CD4-positive, alpha-beta T cell (primary cell): ENCODE measurements around the gene DDRGK1. TPM values are rescaled to one million over a fixed set of nuclear protein-coding genes. Genes with fewer than 3 reads are reported as not detected.

Experiments
- ATAC-seq: fragments of 200-7000 bp; cut with Tn5 transposase; one replicate; pipeline ENCODE4 v1.10.0; 2022; ENCODE audit warnings: mild to moderate bottlenecking; ENCODE audit not compliant: poor library complexity
- CTCF ChIA-PET: fragments of 350-600 bp; sonication (Branson Sonifier 250); formaldehyde crosslinking; loops from one replicate; lab custom pipeline; 2021; ENCODE audit warnings: antibody characterized with exemption, inconsistent platforms; lab: Charles Lee
- POLR2A ChIA-PET: fragments of 350-600 bp; sonication (Branson Sonifier 250); formaldehyde crosslinking; loops from one replicate; lab custom pipeline; 2021; ENCODE audit warnings: antibody characterized with exemption, inconsistent platforms; lab: Charles Lee
- DNase-seq, 14 experiments: peaks; one replicate each; pipeline ENCODE4 v3.0.0-alpha.2; 2013 to 2020; ENCODE audit warnings: mixed read lengths in 2 of 14
- H3K27ac ChIP-seq, 2 donors: one replicate each; pipeline versions ENCODE4 v1.5.1 to v1.7.0; 2013; ENCODE audit warnings: low read length in 2 of 2, low read depth in 1 of 2, mild to moderate bottlenecking in 1 of 2
- H3K27me3 ChIP-seq, 2 experiments: 1 replicate in 1 of 2; 2 replicates in 1 of 2; pipeline versions ENCODE4 v1.6.1 to v1.7.0; 2013; ENCODE audit warnings: low read length in 2 of 2, control low read depth in 1 of 2, mild to moderate bottlenecking in 1 of 2, moderate library complexity in 1 of 2; ENCODE audit not compliant: insufficient read depth in 2 of 2, control insufficient read depth in 1 of 2
- H3K36me3 ChIP-seq: one replicate; pipeline ENCODE4 v1.6.1; 2013; ENCODE audit warnings: low read length, control low read depth; ENCODE audit not compliant: insufficient read depth
- H3K4me1 ChIP-seq: one replicate; pipeline ENCODE4 v1.6.1; 2013; ENCODE audit warnings: low read length, control low read depth; ENCODE audit not compliant: insufficient read depth
- H3K4me3 ChIP-seq: one replicate; pipeline ENCODE4 v1.5.1; 2013; ENCODE audit warnings: mild to moderate bottlenecking, low read length, moderate library complexity
- H3K9me3 ChIP-seq, 2 experiments: 1 replicate in 1 of 2; 2 replicates in 1 of 2; pipeline versions ENCODE4 v1.6.1 to v1.7.0; 2013; ENCODE audit warnings: low read length in 2 of 2, mild to moderate bottlenecking in 2 of 2, control low read depth in 1 of 2, moderate library complexity in 1 of 2; ENCODE audit not compliant: control insufficient read depth in 1 of 2, insufficient read depth in 1 of 2
- H3K27ac Mint-ChIP-seq: one replicate; pipeline ENCODE4 v1.8.0; 2020; ENCODE audit warnings: mixed read lengths
- H3K27me3 Mint-ChIP-seq: one replicate; pipeline ENCODE4 v1.8.0; 2021; ENCODE audit warnings: mixed read lengths
- H3K36me3 Mint-ChIP-seq: one replicate; pipeline ENCODE4 v1.8.0; 2021; ENCODE audit warnings: low read depth, mixed read lengths
- H3K4me1 Mint-ChIP-seq: one replicate; pipeline ENCODE4 v1.8.0; 2021; ENCODE audit warnings: low read depth, mixed read lengths
- H3K4me3 Mint-ChIP-seq: one replicate; pipeline ENCODE4 v1.8.0; 2020; ENCODE audit warnings: mild to moderate bottlenecking, mixed read lengths
- H3K9me3 Mint-ChIP-seq: one replicate; pipeline ENCODE4 v1.8.0; 2020; ENCODE audit warnings: mixed read lengths
- intact Hi-C, 2 experiments: fragments of 100-400 bp; cut with DNase I in 1 of 2; cut with micrococcal nuclease in 1 of 2; formaldehyde crosslinking; loops; one replicate each; pipeline versions ENCODE4 v1.15.1 to v1.9.0; 2023 to 2025; cut with DNase I, micrococcal nuclease
- total RNA-seq, 174 experiments: library from RNA in 2 of 174; stranded (reverse) in 2 of 174; gene quantifications; one replicate each; pipeline ENCODE4 v1.2.3 and lab custom pipeline; 2021 to 2026
- TF ChIP-seq, protein P1 (sequence below): fragments of 200-600 bp; IDR thresholded peaks from one replicate; pipeline ENCODE4 v1.8.0; 2022; ENCODE audit warnings: antibody characterized with exemption, mild to moderate bottlenecking

Gene DDRGK1
- total RNA-seq, 2 experiments from 2014 or later, result 40.7 to 43.4 TPM

DNA sequence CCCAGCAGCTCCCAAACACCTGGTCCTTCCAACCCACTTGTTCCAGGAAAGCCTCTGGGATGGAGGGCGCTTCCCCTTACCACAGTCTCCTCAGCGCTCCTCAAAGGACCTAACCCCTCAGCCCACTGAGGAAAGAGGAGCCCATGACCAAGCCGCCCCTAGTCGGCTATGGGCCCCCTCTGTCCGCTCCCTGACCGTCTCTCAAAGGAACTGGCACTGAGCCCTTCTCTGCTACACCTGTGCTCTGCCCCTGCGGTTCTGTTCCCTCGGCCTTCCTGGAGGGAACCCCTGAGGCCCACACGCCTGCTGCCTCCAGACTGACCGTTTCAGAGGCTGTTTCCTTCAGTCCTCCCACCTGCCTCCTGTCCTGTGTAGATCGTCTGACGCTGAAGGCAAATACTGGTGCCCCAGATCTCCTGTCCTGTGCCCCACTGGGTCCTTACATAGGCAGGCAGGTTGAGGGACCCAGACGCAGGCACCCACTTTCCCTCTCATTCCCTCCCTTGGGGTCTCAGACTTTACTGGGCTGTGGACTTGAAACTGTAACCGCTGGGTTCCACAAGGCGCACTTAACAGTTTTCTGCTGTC lies 36.4 kb upstream of the DDRGK1 start:
- H3K27ac Mint-ChIP-seq, result no peak overlapping the region
- ATAC-seq (no peak), DNase-seq (no peak)
- ChIA-PET CTCF (no interaction called here), POLR2A (interaction anchor here (2.5 to 2.6 kb wide), 2 partner anchors 8 to 18 kb away, joined by 8 to 13 read pairs; no protein-coding TSS in a partner anchor)
- TF ChIP-seq, protein P1, sequence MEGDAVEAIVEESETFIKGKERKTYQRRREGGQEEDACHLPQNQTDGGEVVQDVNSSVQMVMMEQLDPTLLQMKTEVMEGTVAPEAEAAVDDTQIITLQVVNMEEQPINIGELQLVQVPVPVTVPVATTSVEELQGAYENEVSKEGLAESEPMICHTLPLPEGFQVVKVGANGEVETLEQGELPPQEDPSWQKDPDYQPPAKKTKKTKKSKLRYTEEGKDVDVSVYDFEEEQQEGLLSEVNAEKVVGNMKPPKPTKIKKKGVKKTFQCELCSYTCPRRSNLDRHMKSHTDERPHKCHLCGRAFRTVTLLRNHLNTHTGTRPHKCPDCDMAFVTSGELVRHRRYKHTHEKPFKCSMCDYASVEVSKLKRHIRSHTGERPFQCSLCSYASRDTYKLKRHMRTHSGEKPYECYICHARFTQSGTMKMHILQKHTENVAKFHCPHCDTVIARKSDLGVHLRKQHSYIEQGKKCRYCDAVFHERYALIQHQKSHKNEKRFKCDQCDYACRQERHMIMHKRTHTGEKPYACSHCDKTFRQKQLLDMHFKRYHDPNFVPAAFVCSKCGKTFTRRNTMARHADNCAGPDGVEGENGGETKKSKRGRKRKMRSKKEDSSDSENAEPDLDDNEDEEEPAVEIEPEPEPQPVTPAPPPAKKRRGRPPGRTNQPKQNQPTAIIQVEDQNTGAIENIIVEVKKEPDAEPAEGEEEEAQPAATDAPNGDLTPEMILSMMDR, result no peak
- H3K4me3 Mint-ChIP-seq, result peak overlapping the region; percentile 85
- H3K9me3 Mint-ChIP-seq, result no peaks in the 10 kb centered on the region
- Histone ChIP-seq H3K4me3 (no peak overlapping the region), H3K9me3 (peaks cover 0 to 24% of the 10 kb centered on the region in 2 experiments), H3K4me1 (peaks cover 24% of the 10 kb centered on the region), H3K27ac (no peak overlapping the region), H3K27me3 (peaks cover 38 to 48% of the 10 kb centered on the region in 2 experiments), H3K36me3 (no peaks in the 10 kb centered on the region)
- H3K4me1 Mint-ChIP-seq, result peaks cover 6% of the 10 kb centered on the region
- no peaks in the 10 kb centered on the region for H3K36me3 Mint-ChIP-seq
- intact Hi-C loops, result no loop called here
- H3K27me3 Mint-ChIP-seq, result peaks cover 68% of the 10 kb centered on the region

DNA sequence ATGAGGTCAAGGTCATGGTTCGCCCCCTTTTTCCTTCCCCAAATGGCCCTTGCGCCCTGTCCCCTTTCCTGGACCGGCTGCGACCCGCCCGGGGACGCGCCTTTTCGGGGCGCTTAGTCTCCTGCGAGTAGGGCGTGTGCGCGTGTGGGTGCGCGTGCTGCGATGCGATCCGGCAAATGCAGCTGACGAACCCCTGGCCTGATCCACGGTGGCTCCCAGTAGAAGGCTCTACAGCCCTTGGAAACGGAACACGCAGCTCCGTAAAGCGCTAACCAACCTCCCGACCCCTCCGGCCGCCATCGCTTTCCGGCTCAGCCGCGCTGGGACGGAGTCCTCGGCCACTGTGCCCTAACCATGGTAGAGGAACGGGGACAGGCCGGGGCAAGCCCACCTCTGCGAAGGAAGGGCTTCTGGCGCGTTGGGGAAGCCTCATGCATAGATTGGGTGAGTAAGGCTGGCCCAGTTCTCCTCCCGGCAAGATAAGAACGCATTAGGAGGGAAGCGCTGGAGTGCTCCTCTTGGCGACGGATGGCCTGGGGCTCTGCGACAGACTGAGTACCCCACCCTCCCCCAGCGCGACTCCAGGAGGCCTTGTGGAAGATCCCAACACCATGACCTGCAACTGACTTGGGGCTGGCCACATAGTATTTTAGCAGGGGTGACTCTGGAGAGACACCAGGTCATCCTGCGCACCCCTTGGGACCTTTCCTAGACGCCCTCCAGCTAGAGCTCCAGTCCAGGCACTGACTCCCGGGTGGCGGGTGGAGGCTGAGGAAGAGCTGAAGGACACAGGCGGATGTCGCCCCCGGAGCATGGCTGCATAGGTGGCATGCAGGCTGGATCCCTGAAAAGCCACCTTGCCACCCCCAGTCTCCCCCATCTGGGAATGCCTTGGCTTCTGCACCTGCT lies 35.6 kb upstream of the DDRGK1 start:
- Mint-ChIP-seq H3K27me3 (peaks cover 73% of the 10 kb centered on the region), H3K36me3 (no peaks in the 10 kb centered on the region)

More for the DNA sequence above, 35.6 kb upstream of the DDRGK1 start:
- H3K9me3 ChIP-seq, result peaks cover 0 to 24% of the 10 kb centered on the region in 2 experiments
- ATAC-seq (peak; percentile 27), DNase-seq (peak in 2 of 14 experiments; percentile 14 to 30)
- peaks cover 45 to 53% of the 10 kb centered on the region in 2 experiments for H3K27me3 ChIP-seq
- TF ChIP-seq, protein P1, result no peak
- ChIA-PET CTCF (no interaction called here), POLR2A (interaction anchor here (1.1 to 2.6 kb wide), 4 partner anchors 8 to 82 kb away, joined by 3 to 13 read pairs (median 6); no protein-coding TSS in a partner anchor)
- H3K4me3 ChIP-seq, result peak overlapping the region; percentile 64
- H3K36me3 ChIP-seq, result no peaks in the 10 kb centered on the region
- no peak overlapping the region for H3K27ac ChIP-seq
- Mint-ChIP-seq H3K27ac (no peak overlapping the region), H3K9me3 (no peaks in the 10 kb centered on the region), H3K4me3 (peak overlapping the region; percentile 93), H3K4me1 (peaks cover 6% of the 10 kb centered on the region)
- intact Hi-C loops, result loop anchor here in 1 of 2 experiments (2.0 kb wide), 1 partner anchor 65 kb away; no protein-coding TSS in a partner anchor
- H3K4me1 ChIP-seq, result peaks cover 24% of the 10 kb centered on the region
